Small intestine (tissue), 7 donors: ENCODE results near the gene TULP4. TPM values are rescaled to one million over a fixed set of nuclear protein-coding genes. Genes with fewer than 3 reads are reported as not detected.

Source experiments
- DNase-seq, 2 donors: peaks; one replicate each; pipeline versions ENCODE4 v3.0.0 to v3.0.0-alpha.2; 2013
- FAIRE-seq: peaks from 2 replicates; lab custom pipeline; 2012; peaks lifted over from hg19 to GRCh38; lab: Jason Lieb, UNC
- H3K27ac ChIP-seq, 3 donors: one replicate each; pipeline ENCODE4 v1.5.1; 2013; ENCODE audit warnings: low read length in 2 of 3, mild to moderate bottlenecking in 2 of 3, control low read depth in 1 of 3, inconsistent platforms in 1 of 3, low read depth in 1 of 3, moderate library complexity in 1 of 3
- H3K27me3 ChIP-seq, 3 donors: one replicate each; pipeline ENCODE4 v1.6.1; 2013; ENCODE audit warnings: low read length in 3 of 3, inconsistent platforms in 1 of 3; ENCODE audit not compliant: control insufficient read depth in 3 of 3, insufficient read depth in 3 of 3
- H3K36me3 ChIP-seq, 3 donors: one replicate each; pipeline ENCODE4 v1.6.1; 2013; ENCODE audit warnings: low read length in 3 of 3, inconsistent platforms in 1 of 3, low read depth in 1 of 3, mild to moderate bottlenecking in 1 of 3, moderate library complexity in 1 of 3; ENCODE audit not compliant: control insufficient read depth in 3 of 3, insufficient read depth in 2 of 3
- H3K4me1 ChIP-seq, 3 donors: one replicate each; pipeline ENCODE4 v1.6.1; 2013; ENCODE audit warnings: low read length in 2 of 3, inconsistent platforms in 1 of 3, low read depth in 1 of 3, mild to moderate bottlenecking in 1 of 3, moderate library complexity in 1 of 3; ENCODE audit not compliant: control insufficient read depth in 3 of 3, insufficient read depth in 2 of 3
- H3K4me3 ChIP-seq, 3 donors: one replicate each; pipeline ENCODE4 v1.5.1; 2013; ENCODE audit warnings: low read length in 3 of 3, control low read depth in 1 of 3, inconsistent platforms in 1 of 3, low read depth in 1 of 3, mild to moderate bottlenecking in 1 of 3, moderate library complexity in 1 of 3
- H3K9me3 ChIP-seq, 2 donors: one replicate each; pipeline ENCODE4 v1.6.1; 2013; ENCODE audit warnings: low read depth in 1 of 2, low read length in 1 of 2; ENCODE audit not compliant: control insufficient read depth in 2 of 2, insufficient read depth in 1 of 2
- WGBS, 3 donors: extraction: QIAGEN DNeasy Blood & Tissue Kit; methylation state at CpG; one replicate each; pipeline ENCODE4 v1.1.7; 2013; 5-methylcytosine and 5-hydroxymethylcytosine counted together
- polyA plus RNA-seq, 4 donors: library from polyadenylated mRNA; stranded (reverse) in 3 of 4; unstranded in 1 of 4; fragments of 200-250 nt in 3 of 4; fragments of 120-200 nt in 1 of 4; gene quantifications; one replicate each; pipeline versions ENCODE4 v1.2.1 to v1.2.3, GENCODE V29; 2013
- donor health status: healthy with polysubstance abuse.
- donor health status: control.
- donor health status: control.
- donor health status: Bipolar disorder and iron deficiency.
- donor health status: healthy.

Gene TULP4
- polyA plus RNA-seq, 4 donors: 7.2 to 30.7 (median 10.7) TPM

GRCh38 chr6:158497620-158498019 is 185.4 kb downstream of the TULP4 start:
- peaks cover 22 to 70% (median 23%) of the 10 kb centered on the region in 3 donors for H3K36me3 ChIP-seq

GRCh38 chr6:158498362-158498761 is 186.1 kb downstream of the TULP4 start:
- no peak overlapping the region for H3K4me3 ChIP-seq
- 97 to 99% (median 97%) methylated on average over 6 of the region's 6 CpGs for WGBS, 3 donors
- no peaks in the 10 kb centered on the region for H3K27me3 ChIP-seq
- H3K27ac ChIP-seq: no peak overlapping the region
- no peaks in the 10 kb centered on the region for H3K4me1 ChIP-seq
- no peak for DNase-seq
- H3K36me3 ChIP-seq: peaks cover 21 to 71% (median 23%) of the 10 kb centered on the region in 3 donors
- H3K9me3 ChIP-seq: no peaks in the 10 kb centered on the region
- FAIRE-seq: no peak

More at GRCh38 chr6:158497620-158498019, 185.4 kb downstream of the TULP4 start:
- no peak for DNase-seq
- H3K4me1 ChIP-seq: no peaks in the 10 kb centered on the region
- FAIRE-seq: no peak
- H3K27ac ChIP-seq: no peak overlapping the region
- no peak overlapping the region for H3K4me3 ChIP-seq
- H3K9me3 ChIP-seq: no peaks in the 10 kb centered on the region
- no peaks in the 10 kb centered on the region for H3K27me3 ChIP-seq
- 95 to 98% (median 97%) methylated on average over 6 of the region's 6 CpGs for WGBS, 3 donors

- Histone ChIP-seq H3K27me3 (no peaks in the 10 kb centered on the region), H3K27ac (no peak overlapping the region), H3K36me3 (peaks cover 16 to 71% (median 18%) of the 10 kb centered on the region in 3 donors), H3K9me3 (no peaks in the 10 kb centered on the region), H3K4me1 (no peaks in the 10 kb centered on the region), H3K4me3 (no peak overlapping the region)
- DNase-seq (no peak), FAIRE-seq (no peak)
- WGBS, 3 donors: 96 to 100% (median 100%) methylated on average over 1 of the region's 1 CpG
Observed at GRCh38 chr6:158499601-158500000, 187.3 kb downstream of the TULP4 start.

GRCh38 chr6:158500016-158500735 is 187.9 kb downstream of the TULP4 start:
- FAIRE-seq (no peak), DNase-seq (no peak)
- no peaks in the 10 kb centered on the region for H3K27me3 ChIP-seq
- H3K9me3 ChIP-seq: no peaks in the 10 kb centered on the region
- no peak overlapping the region for H3K4me3 ChIP-seq
- H3K36me3 ChIP-seq: peaks cover 13 to 70% (median 18%) of the 10 kb centered on the region in 3 donors
- WGBS, 3 donors: 91 to 96% (median 92%) methylated on average over 8 of the region's 8 CpGs
- no peak overlapping the region for H3K27ac ChIP-seq
- no peaks in the 10 kb centered on the region for H3K4me1 ChIP-seq

GRCh38 chr6:158501360-158502262 is 189.3 kb downstream of the TULP4 start:
- Histone ChIP-seq H3K9me3 (no peaks in the 10 kb centered on the region), H3K27me3 (no peaks in the 10 kb centered on the region), H3K36me3 (peaks cover 10 to 69% (median 16%) of the 10 kb centered on the region in 3 donors), H3K4me3 (no peak overlapping the region), H3K27ac (no peak overlapping the region), H3K4me1 (no peaks in the 10 kb centered on the region)
- 93 to 95% (median 93%) methylated on average over 23 to 26 of the region's 26 CpGs for WGBS, 3 donors
- FAIRE-seq (no peak), DNase-seq (no peak)

GRCh38 chr6:158502263-158502950 is 190.1 kb downstream of the TULP4 start:
- Histone ChIP-seq H3K9me3 (no peaks in the 10 kb centered on the region), H3K36me3 (peaks cover 14 to 73% (median 16%) of the 10 kb centered on the region in 3 donors), H3K27me3 (no peaks in the 10 kb centered on the region), H3K4me3 (no peak overlapping the region), H3K4me1 (no peaks in the 10 kb centered on the region), H3K27ac (no peak overlapping the region)
- WGBS, 3 donors: 96 to 98% (median 97%) methylated on average over 42 to 43 of the region's 43 CpGs
- DNase-seq: no peak
- FAIRE-seq: no peak

- DNase-seq (no peak), FAIRE-seq (no peak)
- no peaks in the 10 kb centered on the region for H3K4me1 ChIP-seq
- no peak overlapping the region for H3K27ac ChIP-seq
- no peaks in the 10 kb centered on the region for H3K27me3 ChIP-seq
- peaks cover 14 to 72% (median 16%) of the 10 kb centered on the region in 3 donors for H3K36me3 ChIP-seq
- 95% methylated on average over 7 of the region's 7 CpGs for WGBS, 3 donors
- no peak overlapping the region for H3K4me3 ChIP-seq
- no peaks in the 10 kb centered on the region for H3K9me3 ChIP-seq
Observed at GRCh38 chr6:158503222-158503621, 191.0 kb downstream of the TULP4 start.

GRCh38 chr6:158503846-158504245 is 191.6 kb downstream of the TULP4 start:
- Histone ChIP-seq H3K9me3 (no peaks in the 10 kb centered on the region), H3K4me3 (no peak overlapping the region), H3K36me3 (peaks cover 9 to 66% (median 16%) of the 10 kb centered on the region in 3 donors), H3K27ac (no peak overlapping the region), H3K27me3 (no peaks in the 10 kb centered on the region), H3K4me1 (no peaks in the 10 kb centered on the region)
- 95 to 97% (median 96%) methylated on average over 24 to 25 of the region's 25 CpGs for WGBS, 3 donors
- DNase-seq (no peak), FAIRE-seq (no peak)
